H1 (cell line): ENCODE data around the gene SLITRK4. TPM values are rescaled to one million over a fixed set of nuclear protein-coding genes. Genes with fewer than 3 reads are reported as not detected.

Source experiments
- HDAC2 ChIP-seq, 2 experiments: fragments of 300-600 bp in 1 of 2; sonication (generic) in 1 of 2; IDR thresholded peaks; 2 replicates each; pipeline ENCODE4 v1.6.1; 2011 to 2012; ENCODE audit warnings: low read depth in 2 of 2, low read length in 2 of 2, mild to moderate bottlenecking in 2 of 2, moderate library complexity in 2 of 2, borderline replicate concordance in 1 of 2, inconsistent platforms in 1 of 2
- polyA plus RNA-seq, 7 experiments: library from polyadenylated mRNA; depleted of rRNA in 3 of 7; stranded (reverse) in 5 of 7; unstranded in 2 of 7; fragments of >200 nt in 5 of 7; fragments of 200-250 nt in 2 of 7; gene quantifications; 1 replicate in 5 of 7; 2 replicates in 1 of 7; 4 replicates in 1 of 7; pipeline versions ENCODE4 v1.2.1 to v1.2.3, GENCODE V29; 2011 to 2013; ENCODE audit warnings: missing spikeins in 2 of 7, mixed read lengths in 2 of 7
- total RNA-seq: library from RNA; stranded (reverse); fragmentation: NEBNext Ultra II Directional; extraction: Animal tissue kit (Norgen Biotek cat#: 25700); gene quantifications from 2 replicates; pipeline ENCODE4 v1.2.1, GENCODE V29; 2021

SLITRK4 gene
- total and polyA plus RNA-seq, 2 of the 8 experiments (the other 6 are each of a cell fraction or from before 2014, with no cell fraction given): 3.1 to 8.2 TPM

DNA sequence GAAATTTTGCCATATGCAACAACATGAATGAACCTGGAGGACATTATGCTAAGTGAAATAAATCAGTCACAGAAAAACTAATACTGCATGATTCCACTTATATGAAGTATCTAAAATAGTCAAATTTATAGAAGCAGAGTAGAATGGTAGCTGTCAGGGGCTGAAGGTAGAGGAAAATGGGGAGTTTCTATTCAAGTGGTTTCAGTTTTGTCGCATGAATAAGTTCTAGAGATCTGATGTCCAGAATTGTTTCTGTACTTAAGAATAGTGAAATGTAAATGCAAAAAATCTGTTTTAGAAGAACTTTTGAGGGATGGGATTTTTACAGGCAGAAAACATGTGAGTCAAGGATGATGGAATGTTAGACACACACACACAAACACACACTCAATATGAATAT is 34.1 kb downstream of the SLITRK4 start (continued):
- TF ChIP-seq HDAC2 (IDR thresholded peaks at IDR 0.05; ENCODE audit: borderline replicate concordance in 1 of 2, low read depth in 2 of 2, low read length in 2 of 2): no peak
